Mesothelial cell of epicardium (in vitro differentiated cells): ENCODE data around the gene SH3RF3. TPM values are rescaled to one million over a fixed set of nuclear protein-coding genes. Genes with fewer than 3 reads are reported as not detected.
"Not testable (repeated sequence)": the region's sequence is repeated elsewhere in the genome, so short reads cannot be mapped to it uniquely, and the experiment has no call there.

ENCODE experiments used
- DNase-seq, 2 experiments: peaks; one replicate each; pipeline ENCODE4 v3.0.0; 2021; ENCODE audit warnings: low spot score in 2 of 2; ENCODE audit not compliant: unreplicated experiment in 2 of 2
- H3K27ac Mint-ChIP-seq: 2 replicates; pipeline ENCODE4 v1.8.0; 2021; ENCODE audit warnings: mixed read lengths
- H3K27me3 Mint-ChIP-seq: 2 replicates; pipeline ENCODE4 v1.8.0; 2021; ENCODE audit warnings: low read depth, mixed read lengths
- H3K36me3 Mint-ChIP-seq: 2 replicates; pipeline ENCODE4 v1.8.0; 2021; ENCODE audit warnings: mixed read lengths
- H3K4me1 Mint-ChIP-seq: 2 replicates; pipeline ENCODE4 v1.8.0; 2021; ENCODE audit warnings: mixed read lengths
- H3K4me3 Mint-ChIP-seq: 2 replicates; pipeline ENCODE4 v1.8.0; 2021; ENCODE audit warnings: mild to moderate bottlenecking, moderate library complexity, mixed read lengths
- H3K9me3 Mint-ChIP-seq: 2 replicates; pipeline ENCODE4 v1.8.0; 2021; ENCODE audit warnings: mixed read lengths
- total RNA-seq: library from RNA; stranded (reverse); gene quantifications from 3 replicates; pipeline ENCODE4 v1.2.1, GENCODE V29; 2021
- TF ChIP-seq, protein P1 (sequence below): fragments of 200-600 bp; sonication (generic); IDR thresholded peaks from one replicate; pipeline ENCODE4 v1.5.0; 2021; ENCODE audit warnings: antibody characterized with exemption; ENCODE audit not compliant: unreplicated experiment

The SH3RF3 gene
- total RNA-seq, 1 donor from 2014 or later = 2.7 TPM

DNA sequence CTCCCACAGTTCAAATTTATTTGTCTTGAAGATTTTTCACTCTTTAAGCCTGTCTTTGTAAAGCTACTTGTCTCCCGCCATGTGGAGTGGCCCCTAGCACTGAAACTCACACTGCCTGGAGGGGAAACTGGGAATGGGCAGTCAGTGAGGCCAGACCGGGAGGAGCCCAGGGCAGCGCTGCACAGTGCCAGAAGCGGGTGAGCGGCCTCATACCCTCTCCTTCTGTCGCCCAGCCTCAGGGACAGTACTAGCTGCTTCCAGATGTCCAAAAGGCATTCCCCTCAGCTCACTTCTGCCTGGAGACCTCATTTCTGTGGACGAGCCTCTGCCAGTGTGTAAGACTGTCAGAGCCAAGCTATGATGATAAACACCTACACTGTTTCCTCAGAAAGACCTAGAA lies 404.8 kb downstream of the SH3RF3 start:
- TF ChIP-seq, protein P1, sequence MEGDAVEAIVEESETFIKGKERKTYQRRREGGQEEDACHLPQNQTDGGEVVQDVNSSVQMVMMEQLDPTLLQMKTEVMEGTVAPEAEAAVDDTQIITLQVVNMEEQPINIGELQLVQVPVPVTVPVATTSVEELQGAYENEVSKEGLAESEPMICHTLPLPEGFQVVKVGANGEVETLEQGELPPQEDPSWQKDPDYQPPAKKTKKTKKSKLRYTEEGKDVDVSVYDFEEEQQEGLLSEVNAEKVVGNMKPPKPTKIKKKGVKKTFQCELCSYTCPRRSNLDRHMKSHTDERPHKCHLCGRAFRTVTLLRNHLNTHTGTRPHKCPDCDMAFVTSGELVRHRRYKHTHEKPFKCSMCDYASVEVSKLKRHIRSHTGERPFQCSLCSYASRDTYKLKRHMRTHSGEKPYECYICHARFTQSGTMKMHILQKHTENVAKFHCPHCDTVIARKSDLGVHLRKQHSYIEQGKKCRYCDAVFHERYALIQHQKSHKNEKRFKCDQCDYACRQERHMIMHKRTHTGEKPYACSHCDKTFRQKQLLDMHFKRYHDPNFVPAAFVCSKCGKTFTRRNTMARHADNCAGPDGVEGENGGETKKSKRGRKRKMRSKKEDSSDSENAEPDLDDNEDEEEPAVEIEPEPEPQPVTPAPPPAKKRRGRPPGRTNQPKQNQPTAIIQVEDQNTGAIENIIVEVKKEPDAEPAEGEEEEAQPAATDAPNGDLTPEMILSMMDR = no peak
- peaks cover 21% of the 10 kb centered on the region for H3K4me1 Mint-ChIP-seq
- DNase-seq = no peak
- H3K9me3 Mint-ChIP-seq = peaks cover 13% of the 10 kb centered on the region
- H3K36me3 Mint-ChIP-seq = peaks cover 2% of the 10 kb centered on the region
- H3K27ac Mint-ChIP-seq = no peak overlapping the region
- H3K4me3 Mint-ChIP-seq = no peak overlapping the region
- H3K27me3 Mint-ChIP-seq = no peaks in the 10 kb centered on the region

DNA sequence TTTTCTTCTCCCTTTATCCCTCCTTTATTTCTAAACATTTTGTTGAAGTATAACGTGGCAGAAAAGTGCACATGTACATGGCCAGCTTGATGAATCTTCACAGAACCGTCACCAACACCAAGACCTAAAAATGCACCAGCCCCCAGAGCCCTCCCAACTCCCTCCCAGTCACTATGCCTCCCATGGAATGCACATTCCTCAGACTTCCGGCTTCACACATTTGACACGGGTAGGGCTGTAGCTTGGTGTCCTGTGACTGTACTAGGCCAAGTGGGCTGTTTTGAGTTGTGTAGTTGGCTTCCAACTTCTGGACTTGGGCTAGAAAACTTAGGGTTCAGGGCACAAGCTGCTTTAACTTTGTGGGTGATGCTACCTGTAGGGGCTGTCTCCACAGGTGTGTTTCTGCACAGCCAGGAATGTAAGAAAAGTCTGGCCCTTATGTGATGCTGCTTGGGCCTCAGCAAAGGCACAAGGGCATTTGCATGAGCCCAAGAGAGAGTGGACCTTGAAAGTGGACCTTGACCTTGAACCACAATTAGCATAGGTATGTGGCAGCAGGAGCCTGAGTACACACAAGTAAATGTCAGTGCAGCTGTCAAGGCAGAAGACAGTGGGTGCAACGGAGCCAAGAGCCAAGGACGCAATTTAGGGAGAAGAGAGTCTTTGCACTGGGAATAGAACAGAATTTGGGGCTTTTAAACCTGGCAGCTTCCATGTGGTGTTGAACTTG lies 406.4 kb downstream of the SH3RF3 start:
- H3K27me3 Mint-ChIP-seq = no peaks in the 10 kb centered on the region
- TF ChIP-seq, protein P1 = no peak
- peaks cover 2% of the 10 kb centered on the region for H3K36me3 Mint-ChIP-seq
- H3K4me3 Mint-ChIP-seq = no peak overlapping the region
- no peak for DNase-seq
- H3K27ac Mint-ChIP-seq = no peak overlapping the region
- peaks cover 21% of the 10 kb centered on the region for H3K4me1 Mint-ChIP-seq
- peaks cover 13% of the 10 kb centered on the region for H3K9me3 Mint-ChIP-seq

DNA sequence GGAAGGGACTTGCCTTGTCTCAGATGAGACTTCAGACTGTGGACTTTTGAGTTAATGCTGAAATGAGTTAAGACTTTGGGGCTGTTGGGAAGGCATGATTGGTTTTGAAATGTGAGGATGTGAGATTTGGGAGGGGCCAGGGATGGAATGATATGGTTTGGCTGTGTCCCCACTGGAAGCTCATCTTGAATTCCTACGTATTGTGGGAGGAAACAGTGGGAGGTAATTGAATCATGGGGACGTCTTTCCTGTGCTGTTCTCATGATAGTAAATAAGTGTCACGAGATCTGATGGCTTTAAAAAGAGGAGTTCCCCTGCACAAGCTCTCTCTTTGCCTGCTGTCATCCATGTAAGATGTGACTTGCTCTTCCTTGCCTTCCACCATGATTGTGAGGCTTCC lies 407.6 kb downstream of the SH3RF3 start:
- H3K4me1 Mint-ChIP-seq = peaks cover 21% of the 10 kb centered on the region
- H3K36me3 Mint-ChIP-seq, H3K4me3 Mint-ChIP-seq, DNase-seq, H3K27ac Mint-ChIP-seq, H3K27me3 Mint-ChIP-seq: not testable (repeated sequence)
- peaks cover 13% of the 10 kb centered on the region for H3K9me3 Mint-ChIP-seq

DNA sequence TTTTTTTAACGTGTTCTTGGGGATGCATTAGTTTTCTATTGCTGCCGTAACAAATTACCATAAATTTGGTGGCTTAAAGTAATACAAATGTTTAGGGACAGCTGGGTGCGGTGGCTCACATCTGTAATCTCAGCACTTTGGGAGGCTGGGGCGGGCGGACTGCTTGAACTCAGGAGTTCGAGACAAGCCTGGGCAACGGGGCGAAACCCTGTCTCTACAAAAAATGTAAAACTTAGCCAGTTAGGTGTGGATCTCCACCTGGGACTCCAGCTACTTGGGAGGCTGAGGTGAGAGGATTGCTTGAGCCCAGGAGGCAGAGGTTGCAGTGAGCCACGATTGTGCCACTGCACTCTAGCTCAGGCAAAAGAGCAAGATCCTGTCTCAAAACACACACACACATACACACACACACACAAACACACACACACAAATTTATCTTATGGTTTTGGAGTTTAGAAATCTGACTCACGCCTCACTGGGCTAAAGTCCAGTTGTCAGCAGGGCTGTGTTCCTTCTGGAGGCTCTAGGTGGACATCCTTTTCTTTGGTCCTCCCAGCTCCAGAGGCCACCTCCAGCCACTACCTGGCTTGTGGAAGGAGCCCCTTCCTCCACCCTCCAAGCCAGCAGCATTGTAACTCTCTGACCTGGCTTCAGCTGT lies 408.7 kb downstream of the SH3RF3 start:
- H3K9me3 Mint-ChIP-seq = peaks cover 13% of the 10 kb centered on the region
- TF ChIP-seq, protein P1 = no peak
- DNase-seq = no peak
- no peaks in the 10 kb centered on the region for H3K27me3 Mint-ChIP-seq
- H3K4me3 Mint-ChIP-seq = no peak overlapping the region
- H3K4me1 Mint-ChIP-seq = peaks cover 21% of the 10 kb centered on the region
- H3K36me3 Mint-ChIP-seq = peaks cover 2% of the 10 kb centered on the region
- no peak overlapping the region for H3K27ac Mint-ChIP-seq

DNA sequence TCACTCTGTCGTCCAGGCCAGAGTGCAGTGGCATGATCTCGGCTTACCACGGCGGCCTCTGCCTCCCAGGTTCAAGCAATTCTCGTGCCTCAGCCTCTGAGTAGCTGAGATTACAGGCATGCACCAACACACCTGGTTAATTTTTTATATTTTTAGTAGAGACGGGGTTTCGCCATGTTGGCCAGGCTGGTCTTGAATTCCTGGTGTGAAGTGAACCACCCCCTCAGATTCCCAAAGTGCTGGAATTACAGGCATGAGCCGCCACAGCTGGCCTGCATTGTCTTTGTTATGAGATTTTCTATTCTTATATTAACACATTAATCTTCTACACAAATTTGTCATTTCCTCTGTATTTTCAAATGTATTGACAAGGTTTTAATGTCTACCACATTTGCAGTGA lies 409.5 kb downstream of the SH3RF3 start:
- DNase-seq = no peak
- Mint-ChIP-seq H3K4me3 (no peak overlapping the region), H3K9me3 (peaks cover 13% of the 10 kb centered on the region), H3K27me3 (no peaks in the 10 kb centered on the region), H3K36me3 (peaks cover 2% of the 10 kb centered on the region), H3K27ac (no peak overlapping the region), H3K4me1 (peaks cover 15% of the 10 kb centered on the region)
- TF ChIP-seq, protein P1 = no peak

DNA sequence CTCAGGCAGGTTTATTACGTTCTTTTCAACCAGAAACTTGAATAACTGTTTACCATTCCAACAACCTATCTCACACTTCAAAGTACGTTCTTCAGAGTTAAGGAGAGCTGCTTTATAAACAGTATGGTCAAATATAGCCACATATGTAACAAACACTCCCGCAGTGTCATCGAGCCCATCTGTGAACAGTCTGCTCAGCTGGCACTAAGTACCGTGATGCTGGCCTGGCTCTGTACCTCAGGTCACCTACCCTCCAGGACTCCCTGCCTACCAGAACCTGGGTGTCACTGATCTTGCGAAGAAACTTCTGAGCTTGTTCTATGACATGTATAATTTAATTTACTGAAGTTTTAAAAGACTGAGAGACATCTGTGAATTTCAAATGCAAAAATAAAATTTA lies 413.4 kb downstream of the SH3RF3 start:
- H3K36me3 Mint-ChIP-seq = peaks cover 5% of the 10 kb centered on the region
- no peak overlapping the region for H3K27ac Mint-ChIP-seq
- DNase-seq = no peak
- no peak overlapping the region for H3K4me3 Mint-ChIP-seq
- H3K27me3 Mint-ChIP-seq = no peaks in the 10 kb centered on the region
- no peaks in the 10 kb centered on the region for H3K4me1 Mint-ChIP-seq
- no peaks in the 10 kb centered on the region for H3K9me3 Mint-ChIP-seq
- TF ChIP-seq, protein P1 = no peak
